PC-3 (cell line): ENCODE results near the gene CDK5RAP2.

ENCODE experiments used
- EZH2 ChIP-seq: fragments of 300-600 bp; sonication (generic); IDR thresholded peaks from one replicate; pipeline ENCODE4 v1.6.1; 2017; ENCODE audit warnings: antibody characterized with exemption, mild to moderate bottlenecking, low read length; ENCODE audit not compliant: unreplicated experiment
- EZH2phosphoT487 ChIP-seq: fragments of 300-600 bp; sonication (generic); IDR thresholded peaks from 2 replicates; pipeline ENCODE4 v1.6.1; 2018; ENCODE audit warnings: mild to moderate bottlenecking, antibody characterized with exemption, low read length, borderline replicate concordance
- TF ChIP-seq, protein P1 (sequence below): fragments of 300-600 bp; sonication (generic); conservative IDR thresholded peaks from 2 replicates; pipeline ENCODE4 v1.5.1; 2017; ENCODE audit warnings: antibody characterized with exemption, low read depth, mild to moderate bottlenecking, low read length

DNA sequence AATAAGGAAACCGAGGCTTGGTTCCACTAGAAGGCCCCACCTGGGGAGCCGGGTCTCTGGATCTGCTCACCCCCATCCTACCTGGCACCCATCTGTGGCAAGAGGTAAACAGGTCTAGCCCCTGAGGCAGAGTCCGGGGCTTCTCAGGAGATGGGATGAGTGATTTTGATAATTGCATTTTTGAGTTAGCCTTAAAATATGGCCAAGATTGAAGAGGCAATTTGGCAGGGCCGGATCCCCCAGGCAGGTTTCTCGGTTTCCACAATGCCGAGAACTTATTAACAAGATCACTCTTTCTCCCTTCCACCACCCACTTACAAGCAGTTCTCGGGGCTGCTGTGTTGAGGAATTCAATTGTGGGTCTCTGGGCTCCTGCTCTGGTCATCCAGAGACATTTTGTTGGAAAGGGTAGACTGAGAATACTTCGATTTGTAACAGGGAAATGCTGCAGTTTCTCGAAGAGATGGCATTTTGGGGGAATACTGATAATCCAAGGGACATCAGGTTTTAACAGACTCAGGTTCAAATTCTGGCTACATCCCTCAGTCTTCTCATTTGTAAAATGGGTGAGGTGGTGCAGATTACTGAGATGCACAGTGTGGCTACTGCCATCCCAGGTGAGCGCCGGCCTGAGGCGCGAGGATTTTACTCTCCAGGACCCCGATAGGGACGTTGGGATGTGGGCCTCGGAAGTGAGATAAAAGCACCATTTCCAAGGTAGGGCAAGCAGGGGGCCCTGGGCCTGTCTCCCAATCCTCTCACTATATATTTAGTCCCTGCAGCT is 194.2 kb downstream of the CDK5RAP2 start:
- TF ChIP-seq, protein P1, sequence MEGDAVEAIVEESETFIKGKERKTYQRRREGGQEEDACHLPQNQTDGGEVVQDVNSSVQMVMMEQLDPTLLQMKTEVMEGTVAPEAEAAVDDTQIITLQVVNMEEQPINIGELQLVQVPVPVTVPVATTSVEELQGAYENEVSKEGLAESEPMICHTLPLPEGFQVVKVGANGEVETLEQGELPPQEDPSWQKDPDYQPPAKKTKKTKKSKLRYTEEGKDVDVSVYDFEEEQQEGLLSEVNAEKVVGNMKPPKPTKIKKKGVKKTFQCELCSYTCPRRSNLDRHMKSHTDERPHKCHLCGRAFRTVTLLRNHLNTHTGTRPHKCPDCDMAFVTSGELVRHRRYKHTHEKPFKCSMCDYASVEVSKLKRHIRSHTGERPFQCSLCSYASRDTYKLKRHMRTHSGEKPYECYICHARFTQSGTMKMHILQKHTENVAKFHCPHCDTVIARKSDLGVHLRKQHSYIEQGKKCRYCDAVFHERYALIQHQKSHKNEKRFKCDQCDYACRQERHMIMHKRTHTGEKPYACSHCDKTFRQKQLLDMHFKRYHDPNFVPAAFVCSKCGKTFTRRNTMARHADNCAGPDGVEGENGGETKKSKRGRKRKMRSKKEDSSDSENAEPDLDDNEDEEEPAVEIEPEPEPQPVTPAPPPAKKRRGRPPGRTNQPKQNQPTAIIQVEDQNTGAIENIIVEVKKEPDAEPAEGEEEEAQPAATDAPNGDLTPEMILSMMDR = no peak
- TF ChIP-seq EZH2 (no peak), EZH2phosphoT487 (no peak)
